OCI-LY3 (cell line): ENCODE measurements around the gene CLMN.

ENCODE experiments used
- H2AFZ ChIP-seq: fragments of 200-600, 300-600 bp; shearing (Covaris generic); 2 replicates; pipeline ENCODE4 v1.6.0; 2014; ENCODE audit warnings: antibody characterized with exemption, low read depth, low read length
- H3K27ac ChIP-seq: fragments of 200-600, 300-600 bp; sonication (generic); 2 replicates; pipeline ENCODE4 v1.5.1; 2014; ENCODE audit warnings: mild to moderate bottlenecking, low read length, moderate library complexity, mixed read lengths
- H3K27me3 ChIP-seq: fragments of 200-600, 300-600 bp; sonication (generic); 2 replicates; pipeline ENCODE4 v1.6.1; 2014; ENCODE audit warnings: low read depth, low read length, mixed read lengths
- H3K36me3 ChIP-seq: fragments of 200-600, 300-600 bp; sonication (generic); replicated peaks from 2 replicates; pipeline ENCODE3; 2014; ENCODE audit warnings: low read depth, low read length, mixed read lengths
- H3K4me1 ChIP-seq: fragments of 300-600, 200-600 bp; sonication (generic); 2 replicates; pipeline ENCODE4 v1.6.1; 2014; ENCODE audit warnings: low read length, mixed read lengths
- H3K4me2 ChIP-seq: fragments of 200-600, 300-600 bp; sonication (generic); 2 replicates; pipeline ENCODE4 v1.6.1; 2014; ENCODE audit warnings: low read length, mixed read lengths
- H3K4me3 ChIP-seq: fragments of 300-600, 200-600 bp; sonication (generic); 2 replicates; pipeline ENCODE4 v1.5.1; 2014; ENCODE audit warnings: antibody characterized with exemption, mild to moderate bottlenecking, low read length, moderate library complexity
- H3K79me2 ChIP-seq: fragments of 300-600, 200-600 bp; shearing (Covaris generic); 2 replicates; pipeline ENCODE4 v1.6.1; 2014; ENCODE audit warnings: mild to moderate bottlenecking, low read length, mixed read lengths
- H3K9ac ChIP-seq: fragments of 300-600, 200-600 bp; shearing (Covaris generic); 2 replicates; pipeline ENCODE4 v1.6.0; 2014; ENCODE audit warnings: mild to moderate bottlenecking, low read length, moderate library complexity
- H3K9me3 ChIP-seq: fragments of 200-600, 300-600 bp; shearing (Covaris generic); 2 replicates; pipeline ENCODE4 v1.6.1; 2014; ENCODE audit warnings: low read length, mixed read lengths; ENCODE audit not compliant: insufficient read depth
- H4K20me1 ChIP-seq: fragments of 200-600, 300-600 bp; sonication (generic); 2 replicates; pipeline ENCODE4 v1.6.1; 2016; ENCODE audit warnings: low read length, mixed read lengths; ENCODE audit not compliant: insufficient read depth
- EZH2phosphoT487 ChIP-seq: fragments of 200-600 bp; shearing (Covaris generic); IDR thresholded peaks from 2 replicates; pipeline ENCODE4 v1.6.1; 2018; ENCODE audit warnings: antibody characterized with exemption, mixed run types, low read depth
- TF ChIP-seq, protein P1 (sequence below): fragments of 200-600, 300-600 bp; sonication (generic); IDR thresholded peaks from 2 replicates; pipeline ENCODE4 v1.5.1; 2014; ENCODE audit warnings: antibody characterized with exemption, low read length, low read depth

Gene CLMN

GRCh38 chr14:95320078-95320895, 579 bp upstream of the CLMN start:
- no peak overlapping the region for H3K27ac ChIP-seq
- peak overlapping the region; percentile 79 for H3K4me3 ChIP-seq
- peaks cover 17% of the 10 kb centered on the region for H3K4me1 ChIP-seq
- no peaks in the 10 kb centered on the region for H3K9me3 ChIP-seq
- H3K4me2 ChIP-seq: peak overlapping the region; percentile 85
- H3K27me3 ChIP-seq: peaks cover 72% of the 10 kb centered on the region
- peaks cover 20% of the 10 kb centered on the region for H4K20me1 ChIP-seq
- H2AFZ ChIP-seq: 0 out of 2 replicates have a peak overlapping the region, but pooled peaks have one; percentile 34
- H3K36me3 ChIP-seq: no peaks in the 10 kb centered on the region
- no peaks in the 10 kb centered on the region for H3K79me2 ChIP-seq
- peak overlapping the region; percentile 60 for H3K9ac ChIP-seq
- TF ChIP-seq EZH2phosphoT487: no peak
- TF ChIP-seq, protein P1, sequence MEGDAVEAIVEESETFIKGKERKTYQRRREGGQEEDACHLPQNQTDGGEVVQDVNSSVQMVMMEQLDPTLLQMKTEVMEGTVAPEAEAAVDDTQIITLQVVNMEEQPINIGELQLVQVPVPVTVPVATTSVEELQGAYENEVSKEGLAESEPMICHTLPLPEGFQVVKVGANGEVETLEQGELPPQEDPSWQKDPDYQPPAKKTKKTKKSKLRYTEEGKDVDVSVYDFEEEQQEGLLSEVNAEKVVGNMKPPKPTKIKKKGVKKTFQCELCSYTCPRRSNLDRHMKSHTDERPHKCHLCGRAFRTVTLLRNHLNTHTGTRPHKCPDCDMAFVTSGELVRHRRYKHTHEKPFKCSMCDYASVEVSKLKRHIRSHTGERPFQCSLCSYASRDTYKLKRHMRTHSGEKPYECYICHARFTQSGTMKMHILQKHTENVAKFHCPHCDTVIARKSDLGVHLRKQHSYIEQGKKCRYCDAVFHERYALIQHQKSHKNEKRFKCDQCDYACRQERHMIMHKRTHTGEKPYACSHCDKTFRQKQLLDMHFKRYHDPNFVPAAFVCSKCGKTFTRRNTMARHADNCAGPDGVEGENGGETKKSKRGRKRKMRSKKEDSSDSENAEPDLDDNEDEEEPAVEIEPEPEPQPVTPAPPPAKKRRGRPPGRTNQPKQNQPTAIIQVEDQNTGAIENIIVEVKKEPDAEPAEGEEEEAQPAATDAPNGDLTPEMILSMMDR: no peak

DNA sequence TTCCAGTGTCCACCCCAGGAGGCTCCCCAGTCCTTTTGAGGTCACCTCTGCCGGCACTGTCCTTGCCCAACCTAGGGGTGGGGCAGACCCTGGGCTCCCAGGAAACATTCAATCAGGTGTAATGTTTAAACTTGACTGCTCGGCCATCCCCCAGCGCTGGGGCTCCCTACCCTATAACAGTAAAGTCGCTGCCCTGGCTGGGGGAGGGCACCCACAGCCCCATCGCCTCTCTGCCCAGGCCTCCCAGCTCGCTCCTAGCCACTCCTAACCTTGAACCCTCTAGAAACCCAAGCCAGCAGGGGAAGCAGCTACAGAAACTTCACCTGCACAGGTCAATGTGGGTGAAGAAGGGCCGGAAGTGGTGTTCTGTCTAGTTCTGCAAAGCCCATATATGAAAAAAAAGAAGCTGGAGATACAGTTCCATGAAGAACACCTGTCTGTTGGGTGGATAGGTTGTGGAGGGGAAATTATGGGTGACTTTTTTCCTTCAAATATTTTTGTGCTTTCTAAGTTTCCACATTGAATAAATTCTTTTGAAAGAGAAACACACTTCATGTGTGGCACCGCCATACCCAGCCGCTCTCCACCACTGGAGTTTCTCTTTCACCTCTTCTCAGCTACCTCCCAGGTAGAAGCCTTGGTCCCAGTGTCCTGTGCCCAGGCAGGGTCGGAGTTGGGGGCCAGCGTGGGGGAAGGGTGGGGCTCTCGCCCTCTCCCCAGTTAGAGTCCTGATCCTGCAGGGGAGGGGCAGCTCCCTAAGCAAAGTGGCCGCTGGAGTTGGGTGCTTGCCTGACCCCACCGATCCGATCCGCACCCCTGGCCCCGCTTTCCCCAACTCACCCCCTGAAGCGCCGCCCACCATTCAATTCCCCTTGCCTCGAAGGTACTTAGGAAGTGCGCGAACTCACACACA, 1.1 kb downstream of the CLMN start:
- Histone ChIP-seq H3K4me2 (peak overlapping the region; percentile 93), H3K4me1 (peaks cover 33% of the 10 kb centered on the region), H4K20me1 (peaks cover 25% of the 10 kb centered on the region), H3K79me2 (no peaks in the 10 kb centered on the region), H3K27me3 (peaks cover 75% of the 10 kb centered on the region), H3K9ac (peak overlapping the region; percentile 67), H3K27ac (no peak overlapping the region), H3K9me3 (no peaks in the 10 kb centered on the region), H3K4me3 (peak overlapping the region; percentile 90), H2AFZ (peak overlapping the region; percentile 88; the same call in 1 of the 2 replicates), H3K36me3 (no peaks in the 10 kb centered on the region)
- TF ChIP-seq EZH2phosphoT487: no peak
- TF ChIP-seq, protein P1: no peak

DNA sequence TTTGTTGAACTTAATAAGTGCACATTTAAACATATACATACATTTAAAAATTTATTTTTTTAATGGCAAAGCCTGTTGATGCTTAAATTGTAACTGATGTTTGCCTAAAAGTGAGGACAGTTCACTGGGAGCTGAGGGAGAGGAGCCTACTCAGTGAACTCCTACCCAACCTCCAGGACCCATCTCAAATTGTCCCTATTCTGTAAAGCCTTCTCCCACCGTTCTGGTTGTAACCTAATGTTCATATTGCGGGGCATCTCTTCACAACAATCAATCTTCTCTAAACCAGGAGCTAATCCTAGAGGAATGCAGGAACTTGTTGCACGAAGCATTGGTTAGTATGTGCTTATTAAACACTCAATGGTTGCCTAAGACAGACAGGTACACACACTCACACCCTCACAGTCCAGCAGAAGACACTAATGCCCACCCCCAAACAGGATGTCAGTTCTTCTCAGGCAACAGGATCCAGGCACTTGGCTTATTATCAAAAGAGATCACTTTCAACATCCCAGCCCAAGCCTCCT, 1.8 kb downstream of the CLMN start:
- TF ChIP-seq, protein P1: no peak
- Histone ChIP-seq H3K9ac (no peak overlapping the region), H4K20me1 (peaks cover 25% of the 10 kb centered on the region), H3K79me2 (no peaks in the 10 kb centered on the region), H2AFZ (no peak overlapping the region), H3K36me3 (no peaks in the 10 kb centered on the region), H3K9me3 (no peaks in the 10 kb centered on the region), H3K27ac (no peak overlapping the region), H3K27me3 (peaks cover 78% of the 10 kb centered on the region), H3K4me3 (no peak overlapping the region), H3K4me1 (peaks cover 38% of the 10 kb centered on the region), H3K4me2 (no peak overlapping the region)

- Histone ChIP-seq H3K4me3 (no peak overlapping the region), H2AFZ (no peak overlapping the region), H3K4me1 (peaks cover 38% of the 10 kb centered on the region), H3K36me3 (no peaks in the 10 kb centered on the region), H3K27ac (no peak overlapping the region), H4K20me1 (peaks cover 25% of the 10 kb centered on the region), H3K79me2 (no peaks in the 10 kb centered on the region), H3K27me3 (peaks cover 77% of the 10 kb centered on the region), H3K4me2 (no peak overlapping the region), H3K9ac (no peak overlapping the region), H3K9me3 (no peaks in the 10 kb centered on the region)
- TF ChIP-seq, protein P1: no peak
- TF ChIP-seq EZH2phosphoT487: no peak
These were observed 2.9 kb downstream of the CLMN start for GRCh38 chr14:95316821-95317220.
